Esophagus muscularis mucosa (tissue), 4 donors: Measurements from ENCODE around the gene CHCHD6. TPM values are rescaled to one million over a fixed set of nuclear protein-coding genes. Genes with fewer than 3 reads are reported as not detected.

ENCODE experiments used
- DNase-seq: peaks from one replicate; pipeline ENCODE4 v3.0.0-alpha.2; 2017; ENCODE audit errors: extremely low spot score
- H3K27ac ChIP-seq, 4 donors: fragments of 200-600 bp; sonication (generic); replicated peaks in 1 of 4; 1 replicate in 3 of 4; 2 replicates in 1 of 4; pipeline ENCODE4 v1.5.1; 2016 to 2019; ENCODE audit warnings: mild to moderate bottlenecking in 1 of 4
- H3K27me3 ChIP-seq, 4 donors: fragments of 200-600 bp; sonication (generic); one replicate each; pipeline versions ENCODE4 v1.5.1 to v1.6.0; 2016 to 2019
- H3K36me3 ChIP-seq, 4 donors: fragments of 200-600 bp; sonication (generic); one replicate each; pipeline ENCODE4 v1.5.1; 2016 to 2019
- H3K4me1 ChIP-seq, 4 donors: fragments of 200-600 bp; sonication (generic); one replicate each; pipeline ENCODE4 v1.5.1; 2016 to 2019
- H3K4me3 ChIP-seq, 4 donors: fragments of 200-600 bp; sonication (generic); 1 replicate in 2 of 4; 2 replicates in 2 of 4; pipeline ENCODE4 v1.5.1; 2016 to 2019; ENCODE audit warnings: mild to moderate bottlenecking in 4 of 4, moderate library complexity in 1 of 4
- H3K9me3 ChIP-seq, 4 donors: fragments of 200-600 bp; sonication (generic); 1 replicate in 3 of 4; 2 replicates in 1 of 4; pipeline ENCODE4 v1.5.1; 2016 to 2019
- CTCF ChIP-seq, 3 experiments: fragments of 200-600 bp in 2 of 3; fragments of 450-650 bp in 1 of 3; sonication (generic) in 2 of 3; IDR thresholded peaks; one replicate each; pipeline ENCODE4 v1.5.1; 2017 to 2019; ENCODE audit warnings: antibody characterized with exemption in 3 of 3, mild to moderate bottlenecking in 2 of 3, moderate library complexity in 1 of 3
- EP300 ChIP-seq: sonication (generic); formaldehyde crosslinking; IDR thresholded peaks from one replicate; pipeline ENCODE4 v1.6.1; 2017; ENCODE audit warnings: antibody characterized with exemption
- POLR2A ChIP-seq: fragments of 450-650 bp; IDR thresholded peaks from one replicate; pipeline ENCODE4 v1.6.1; 2017; ENCODE audit warnings: antibody characterized with exemption, moderate library complexity, mild to moderate bottlenecking, low read depth
- POLR2AphosphoS5 ChIP-seq, 2 donors: sonication (generic); formaldehyde crosslinking; IDR thresholded peaks; one replicate each; pipeline ENCODE4 v1.6.1; 2017; ENCODE audit warnings: antibody characterized with exemption in 2 of 2
- WGBS: methylation state at CpG from one replicate; pipeline ENCODE4 v1.1.5; 2018; 5-methylcytosine and 5-hydroxymethylcytosine counted together
- intact Hi-C: fragments of 100-400 bp; cut with DNase I; formaldehyde crosslinking; loops from one replicate; pipeline ENCODE4 v1.15.1; 2023
- total RNA-seq, 4 donors: library from RNA; depleted of rRNA; stranded (reverse); fragments of >200 nt; gene quantifications; one replicate each; pipeline versions ENCODE4 v1.1.0 to v1.2.1, GENCODE V29; 2016

The CHCHD6 gene
- total RNA-seq, 4 donors from 2014 or later, result 10.3 to 13.4 (median 12.1) TPM

- Histone ChIP-seq H3K27ac (no peak overlapping the region), H3K27me3 (no peaks in the 10 kb centered on the region), H3K4me3 (no peak overlapping the region), H3K4me1 (peaks cover 6 to 21% (median 13%) of the 10 kb centered on the region in 4 donors), H3K9me3 (no peaks in the 10 kb centered on the region), H3K36me3 (no peaks in the 10 kb centered on the region)
- TF ChIP-seq POLR2A (no peak), CTCF (IDR thresholded peaks at IDR 0.05) (no peak), EP300 (no peak), POLR2AphosphoS5 (IDR thresholded peaks at IDR 0.05) (no peak)
- WGBS, result 79% methylated on average over 4 of the region's 4 CpGs
- no peak for DNase-seq
- intact Hi-C loops, result no loop called here
Measured at GRCh38 chr3:126939338-126939718, 235.3 kb downstream of the CHCHD6 start.

- Histone ChIP-seq H3K9me3 (no peaks in the 10 kb centered on the region), H3K4me3 (no peak overlapping the region), H3K27ac (no peak overlapping the region), H3K36me3 (no peaks in the 10 kb centered on the region), H3K27me3 (no peaks in the 10 kb centered on the region), H3K4me1 (peaks cover 6 to 21% (median 13%) of the 10 kb centered on the region in 4 donors)
- no peak for DNase-seq
- TF ChIP-seq CTCF (IDR thresholded peaks at IDR 0.05), result no peak
- TF ChIP-seq POLR2AphosphoS5 (IDR thresholded peaks at IDR 0.05), result no peak
- no peak for TF ChIP-seq EP300
- no peak for TF ChIP-seq POLR2A
- 92% methylated on average over 3 of the region's 3 CpGs for WGBS
- intact Hi-C loops, result no loop called here
Measured at GRCh38 chr3:126939733-126940132, 235.7 kb downstream of the CHCHD6 start.

- Histone ChIP-seq H3K36me3 (no peaks in the 10 kb centered on the region), H3K27me3 (no peaks in the 10 kb centered on the region), H3K9me3 (no peaks in the 10 kb centered on the region), H3K4me1 (peaks cover 6 to 19% (median 13%) of the 10 kb centered on the region in 4 donors), H3K4me3 (no peak overlapping the region), H3K27ac (no peak overlapping the region)
- WGBS, result 96% methylated on average over 5 of the region's 5 CpGs
- no peak for DNase-seq
- TF ChIP-seq CTCF (IDR thresholded peaks at IDR 0.05) (no peak), POLR2A (no peak), EP300 (no peak), POLR2AphosphoS5 (IDR thresholded peaks at IDR 0.05) (no peak)
- intact Hi-C loops, result no loop called here
Measured at GRCh38 chr3:126941721-126942270, 237.8 kb downstream of the CHCHD6 start.

GRCh38 chr3:126944089-126944965 lies 240.3 kb downstream of the CHCHD6 start:
- Histone ChIP-seq H3K9me3 (no peaks in the 10 kb centered on the region), H3K4me3 (no peak overlapping the region), H3K36me3 (peaks cover 0 to 5% (median 2%) of the 10 kb centered on the region in 4 donors), H3K4me1 (peaks cover 0 to under 1% (median 0%) of the 10 kb centered on the region in 4 donors), H3K27me3 (no peaks in the 10 kb centered on the region), H3K27ac (no peak overlapping the region)
- intact Hi-C loops, result no loop called here
- 91% methylated on average over 12 of the region's 12 CpGs for WGBS
- DNase-seq, result no peak
- no peak for TF ChIP-seq EP300
- TF ChIP-seq CTCF (IDR thresholded peaks at IDR 0.05), result no peak
- no peak for TF ChIP-seq POLR2AphosphoS5 (IDR thresholded peaks at IDR 0.05)
- no peak for TF ChIP-seq POLR2A
